H1 (cell line): Measurements from ENCODE around the gene ZNF764. TPM values are rescaled to one million over a fixed set of nuclear protein-coding genes. Genes with fewer than 3 reads are reported as not detected.
A peak's percentile ranks its signal among the peaks of the same experiment; 100 is the strongest.
"Not testable (repeated sequence)": the region's sequence is repeated elsewhere in the genome, so short reads cannot be mapped to it uniquely, and the experiment has no call there.

Experiments
- CTCF ChIA-PET: fragments of 300-600 bp; sonication (Branson Sonifier 250); formaldehyde crosslinking; loops from one replicate; lab custom pipeline; 2021; ENCODE audit not compliant: partially characterized antibody; lab: Charles Lee
- POLR2A ChIA-PET: fragments of 300-600 bp; sonication (Branson Sonifier 250); formaldehyde crosslinking; loops from one replicate; lab custom pipeline; 2021; ENCODE audit warnings: inconsistent platforms; ENCODE audit not compliant: partially characterized antibody; lab: Charles Lee
- DNase-seq, 2 experiments: peaks; one replicate each; pipeline versions ENCODE4 v3.0.0 to v3.0.0-alpha.2; 2010 to 2022; ENCODE audit warnings: low spot score in 2 of 2, low read depth in 1 of 2, mixed read lengths in 1 of 2
- FAIRE-seq: peaks from 2 replicates; lab custom pipeline; 2011; peaks lifted over from hg19 to GRCh38; lab: Jason Lieb, UNC
- H2AFZ ChIP-seq: 2 replicates; pipeline ENCODE4 v1.8.1; 2012; ENCODE audit warnings: low read length, inconsistent platforms
- H2AK5ac ChIP-seq: 2 replicates; pipeline ENCODE4 v1.6.1; 2013; ENCODE audit warnings: low read depth, low read length
- H2BK120ac ChIP-seq: replicated peaks from 2 replicates; pipeline ENCODE3; 2013; ENCODE audit warnings: low read depth, low read length, inconsistent platforms
- H2BK12ac ChIP-seq: 2 replicates; pipeline ENCODE4 v1.6.1; 2013; ENCODE audit warnings: low read depth, low read length
- H2BK15ac ChIP-seq: 2 replicates; pipeline ENCODE4 v1.6.1; 2013; ENCODE audit warnings: low read length
- H2BK20ac ChIP-seq: 2 replicates; pipeline ENCODE4 v1.6.1; 2013; ENCODE audit warnings: low read length
- H2BK5ac ChIP-seq: 2 replicates; pipeline ENCODE4 v1.6.1; 2013; ENCODE audit warnings: low read depth, low read length
- H3K14ac ChIP-seq: 2 replicates; pipeline ENCODE4 v1.6.1; 2013; ENCODE audit warnings: inconsistent platforms; ENCODE audit not compliant: insufficient read length
- H3K18ac ChIP-seq: 2 replicates; pipeline ENCODE4 v1.6.1; 2013; ENCODE audit warnings: low read length; ENCODE audit errors: extremely low read depth
- H3K23ac ChIP-seq: 2 replicates; pipeline ENCODE4 v1.6.1; 2013; ENCODE audit warnings: inconsistent platforms; ENCODE audit not compliant: insufficient read length
- H3K23me2 ChIP-seq: 2 replicates; pipeline ENCODE4 v1.6.1; 2013; ENCODE audit warnings: low read depth, low read length
- H3K27ac ChIP-seq: 2 replicates; pipeline ENCODE4 v1.6.1; 2011; ENCODE audit warnings: low read depth, low read length, inconsistent platforms
- H3K27me3 ChIP-seq, 4 experiments: replicated peaks in 1 of 4; 1 replicate in 1 of 4; 2 replicates in 3 of 4; pipeline versions ENCODE4 v1.6.1 to v1.8.1; 2011 to 2013; ENCODE audit warnings: low read length in 3 of 4, mild to moderate bottlenecking in 3 of 4, inconsistent platforms in 2 of 4, mixed read lengths in 2 of 4, moderate library complexity in 1 of 4; ENCODE audit not compliant: control insufficient read depth in 3 of 4, insufficient read depth in 3 of 4; ENCODE audit errors: extremely low read depth in 1 of 4
- H3K36me3 ChIP-seq, 4 experiments: 2 replicates each; pipeline versions ENCODE4 v1.6.1 to v1.8.1; 2011 to 2013; ENCODE audit warnings: mild to moderate bottlenecking in 4 of 4, low read length in 3 of 4, moderate library complexity in 2 of 4, control low read depth in 1 of 4, inconsistent platforms in 1 of 4; ENCODE audit not compliant: insufficient read depth in 4 of 4, control insufficient read depth in 2 of 4
- H3K4ac ChIP-seq: replicated peaks from 2 replicates; pipeline ENCODE3; 2013; ENCODE audit warnings: low read length, low read depth, mixed read lengths, inconsistent platforms; ENCODE audit not compliant: insufficient read length
- H3K4me1 ChIP-seq, 4 experiments: replicated peaks in 1 of 4; 1 replicate in 1 of 4; 2 replicates in 3 of 4; pipeline versions ENCODE4 v1.6.1 to v1.8.1; 2011 to 2013; ENCODE audit warnings: low read length in 3 of 4, inconsistent platforms in 2 of 4, mixed read lengths in 1 of 4; ENCODE audit not compliant: insufficient read depth in 4 of 4, control insufficient read depth in 3 of 4
- H3K4me2 ChIP-seq, 2 experiments: 2 replicates each; pipeline versions ENCODE4 v1.6.1 to v1.8.1; 2011 to 2013; ENCODE audit warnings: low read depth in 2 of 2, low read length in 2 of 2, control low read depth in 1 of 2, inconsistent platforms in 1 of 2, mild to moderate bottlenecking in 1 of 2; ENCODE audit not compliant: insufficient read depth in 1 of 2
- H3K4me3 ChIP-seq, 4 experiments: fragments of 200-600, 300-600 bp in 1 of 4; sonication (generic), shearing (Covaris generic), sonication (Bioruptor Twin) in 1 of 4; 2 replicates each; pipeline versions ENCODE4 v1.5.1 to v1.8.1; 2011 to 2016; ENCODE audit warnings: low read length in 4 of 4, low read depth in 3 of 4, control low read depth in 2 of 4, inconsistent platforms in 2 of 4, mild to moderate bottlenecking in 2 of 4, mixed read lengths in 1 of 4, moderate library complexity in 1 of 4; ENCODE audit not compliant: insufficient read depth in 2 of 4; ENCODE audit errors: extremely low read depth in 1 of 4
- H3K56ac ChIP-seq: replicated peaks from 2 replicates; pipeline ENCODE3; 2013; ENCODE audit warnings: low read depth, mild to moderate bottlenecking, mixed read lengths, low read length, inconsistent platforms; ENCODE audit not compliant: insufficient read length
- H3K79me1 ChIP-seq: 2 replicates; pipeline ENCODE4 v1.6.1; 2013; ENCODE audit warnings: low read depth, low read length, control low read depth
- H3K79me2 ChIP-seq, 2 experiments: 2 replicates each; pipeline versions ENCODE4 v1.6.1 to v1.8.1; 2012 to 2013; ENCODE audit warnings: low read length in 2 of 2, mild to moderate bottlenecking in 2 of 2, inconsistent platforms in 1 of 2; ENCODE audit not compliant: insufficient read depth in 2 of 2, control insufficient read depth in 1 of 2
- H3K9ac ChIP-seq, 4 experiments: replicated peaks in 1 of 4; 1 replicate in 1 of 4; 2 replicates in 3 of 4; pipeline versions ENCODE4 v1.6.1 to v1.8.1; 2011 to 2013; ENCODE audit warnings: low read depth in 3 of 4, low read length in 3 of 4, control low read depth in 2 of 4, mild to moderate bottlenecking in 2 of 4, moderate library complexity in 2 of 4, inconsistent platforms in 1 of 4; ENCODE audit errors: extremely low read depth in 1 of 4
- H3K9me3 ChIP-seq, 2 experiments: 2 replicates each; pipeline versions ENCODE4 v1.6.1 to v1.8.1; 2012 to 2013; ENCODE audit warnings: mild to moderate bottlenecking in 2 of 2, moderate library complexity in 2 of 2, control low read depth in 1 of 2, inconsistent platforms in 1 of 2, low read depth in 1 of 2, low read length in 1 of 2, mixed read lengths in 1 of 2; ENCODE audit not compliant: insufficient read depth in 2 of 2
- H4K20me1 ChIP-seq, 2 experiments: replicated peaks in 1 of 2; 2 replicates each; pipeline versions ENCODE3 to v1.8.1; 2011 to 2013; ENCODE audit warnings: inconsistent platforms in 2 of 2, low read length in 2 of 2, mild to moderate bottlenecking in 1 of 2; ENCODE audit not compliant: insufficient read depth in 2 of 2, control insufficient read depth in 1 of 2
- H4K5ac ChIP-seq: 2 replicates; pipeline ENCODE4 v1.6.1; 2013; ENCODE audit warnings: low read length, low read depth, mixed read lengths, inconsistent platforms; ENCODE audit not compliant: insufficient read length
- H4K8ac ChIP-seq: 2 replicates; pipeline ENCODE4 v1.8.0; 2013; ENCODE audit warnings: mild to moderate bottlenecking, moderate library complexity, low read length, inconsistent platforms; ENCODE audit not compliant: insufficient read depth; ENCODE audit errors: extremely low read depth
- H4K91ac ChIP-seq: replicated peaks from 2 replicates; pipeline ENCODE3; 2013; ENCODE audit warnings: low read length, mixed read lengths, inconsistent platforms; ENCODE audit not compliant: insufficient read length
- WGBS, 2 experiments: shearing (Covaris generic) in 1 of 2; methylation state at CpG; one replicate each; pipeline versions ENCODE4 v1.1.6 to v1.1.7; 2013 to 2015; ENCODE audit warnings: low lambda C conversion rate in 2 of 2, mixed read lengths in 2 of 2, inconsistent platforms in 1 of 2, low coverage in 1 of 2, missing lambda C conversion rate in 1 of 2; ENCODE audit not compliant: insufficient replicate concordance in 2 of 2, insufficient coverage in 1 of 2, insufficient read length in 1 of 2; ENCODE audit errors: extremely low coverage in 1 of 2, missing lambda C conversion rate in 1 of 2; 5-methylcytosine and 5-hydroxymethylcytosine counted together
- polyA plus RNA-seq, 7 experiments: library from polyadenylated mRNA; depleted of rRNA in 3 of 7; stranded (reverse) in 5 of 7; unstranded in 2 of 7; fragments of >200 nt in 5 of 7; fragments of 200-250 nt in 2 of 7; gene quantifications; 1 replicate in 5 of 7; 2 replicates in 1 of 7; 4 replicates in 1 of 7; pipeline versions ENCODE4 v1.2.1 to v1.2.3, GENCODE V29; 2011 to 2013; ENCODE audit warnings: missing spikeins in 2 of 7, mixed read lengths in 2 of 7
- total RNA-seq: library from RNA; stranded (reverse); fragmentation: NEBNext Ultra II Directional; extraction: Animal tissue kit (Norgen Biotek cat#: 25700); gene quantifications from 2 replicates; pipeline ENCODE4 v1.2.1, GENCODE V29; 2021

The ZNF764 gene
- total and polyA plus RNA-seq, 2 of the 8 experiments (the other 6 are each of a cell fraction or from before 2014, with no cell fraction given), result 5.7 to 7.7 TPM

DNA sequence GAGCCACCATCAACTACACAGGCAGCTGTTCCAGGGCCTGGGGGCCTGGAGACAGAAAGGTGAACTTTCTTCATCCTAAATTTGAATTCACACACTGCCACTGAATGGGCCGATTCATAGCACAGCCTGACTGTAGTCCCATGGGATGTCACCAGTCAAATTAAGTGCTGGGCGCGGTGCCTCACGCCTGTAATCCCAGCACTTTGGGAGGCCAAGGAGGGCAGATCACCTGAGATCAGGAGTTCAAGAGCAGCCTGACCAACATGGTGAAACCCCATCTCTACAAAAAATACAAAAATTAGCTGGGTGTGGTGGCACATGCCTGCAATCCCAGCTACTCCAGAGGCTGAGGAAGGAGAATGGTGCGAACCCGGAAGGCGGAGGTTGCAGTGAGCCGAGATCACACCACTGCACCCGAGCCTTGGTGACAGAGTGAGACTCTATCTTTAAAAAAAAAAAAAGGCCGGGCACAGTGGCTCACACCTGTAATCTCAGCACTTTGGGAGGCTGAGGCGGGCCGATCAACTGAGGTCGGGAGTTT lies 18.1 kb downstream of the ZNF764 start:
- FAIRE-seq, H4K5ac ChIP-seq, H3K4me3 ChIP-seq, H3K56ac ChIP-seq, DNase-seq, H4K20me1 ChIP-seq, H3K27me3 ChIP-seq, H3K79me1 ChIP-seq, H3K23me2 ChIP-seq, H2BK15ac ChIP-seq, H2BK12ac ChIP-seq, H2BK120ac ChIP-seq, H2BK5ac ChIP-seq, H3K4ac ChIP-seq, H2BK20ac ChIP-seq, H3K36me3 ChIP-seq, H3K4me2 ChIP-seq, H3K9me3 ChIP-seq, H4K91ac ChIP-seq, H4K8ac ChIP-seq, H3K9ac ChIP-seq, H3K23ac ChIP-seq, H3K79me2 ChIP-seq, H3K14ac ChIP-seq, H2AK5ac ChIP-seq, H3K27ac ChIP-seq, H2AFZ ChIP-seq: not testable (repeated sequence)
- H3K18ac ChIP-seq, result peak overlapping the region; percentile 48; the same call in 1 of the 2 replicates
- peaks cover 7 to 27% (median 17%) of the 10 kb centered on the region in 4 experiments for H3K4me1 ChIP-seq
- POLR2A ChIA-PET, result interaction anchor here (1.0 to 1.2 kb wide), 4 partner anchors 11 to 122 kb away, joined by 3 to 4 read pairs (median 3); partner anchors contain the start of genes ZNF689 and ZNF764
- CTCF ChIA-PET, result interaction anchor here (0.6 to 1.4 kb wide), 3 partner anchors 18 to 35 kb away, joined by 3 read pairs; partner anchors contain the start of gene ZNF764
- WGBS, 2 experiments, result 87% methylated on average over 10 of the region's 13 CpGs; no CpG with 5 or more reads in 1 of the 2 experiments
